ENCODE measurements around the gene ITSN2. TPM values are rescaled to one million over a fixed set of nuclear protein-coding genes. Genes with fewer than 3 reads are reported as not detected.

The ITSN2 gene
- total RNA-seq, 1 experiment from 2014 or later: 24.0 TPM

GRCh38 chr2:24334245-24334633, 26.1 kb downstream of the ITSN2 start:
- DNase-seq (ENCODE audit: low read depth): no peak

DNA sequence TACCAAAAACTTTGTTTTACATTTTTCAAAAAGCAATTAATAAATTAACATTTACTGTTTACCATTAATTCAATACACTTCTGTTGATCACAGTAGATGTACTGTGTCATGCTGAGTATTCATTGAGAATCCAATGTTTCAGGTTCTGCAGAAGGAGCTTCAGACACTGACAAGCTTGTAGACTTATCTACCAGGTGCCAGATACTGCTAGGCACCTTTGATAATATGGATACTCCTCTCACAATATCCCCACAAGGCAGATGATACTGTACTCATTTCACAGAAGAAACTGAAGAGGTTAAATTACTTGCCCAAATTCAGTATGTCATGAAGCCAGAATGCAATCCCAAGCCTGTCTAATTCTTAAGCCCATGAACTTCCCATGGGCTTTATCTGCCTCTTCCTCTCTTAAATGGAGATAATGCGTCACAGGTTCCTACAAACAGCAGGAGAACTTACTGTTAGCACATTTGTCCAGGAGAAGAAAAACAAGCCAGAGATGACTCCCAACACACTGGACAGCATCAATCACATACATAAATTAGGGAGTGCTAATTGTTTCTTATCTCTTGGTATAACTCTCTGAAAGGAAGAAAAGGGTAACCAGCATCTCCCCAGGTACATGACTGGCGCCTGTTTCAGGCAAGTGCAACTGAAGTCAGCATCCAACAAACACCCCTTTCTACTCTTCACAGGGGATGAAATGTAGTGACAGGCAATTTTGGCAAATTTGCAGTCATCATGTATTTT, 27.4 kb downstream of the ITSN2 start:
- DNase-seq (ENCODE audit: low read depth): no peak

- DNase-seq (ENCODE audit: low read depth): no peak
These were observed 30.2 kb downstream of the ITSN2 start for GRCh38 chr2:24330161-24330560.

DNA sequence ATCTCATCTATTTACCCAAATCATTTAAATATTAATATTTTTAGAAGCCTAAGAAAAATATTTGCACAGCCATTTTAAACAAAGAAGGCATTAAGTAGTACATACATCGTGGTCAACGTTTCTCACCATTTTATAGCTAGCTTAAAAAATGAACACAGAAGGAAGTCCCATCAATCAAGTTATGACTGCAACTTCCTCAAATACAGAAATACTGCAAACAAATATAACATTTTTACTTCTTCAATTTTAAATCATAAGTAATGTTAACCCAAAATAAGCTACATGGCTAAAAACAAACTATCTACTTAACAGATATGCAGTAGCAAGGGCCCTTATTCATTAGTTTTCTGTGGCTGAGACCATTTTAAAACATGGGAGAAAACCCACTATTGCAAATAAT, 30.6 kb downstream of the ITSN2 start:
- no peak for DNase-seq (ENCODE audit: low read depth)

GRCh38 chr2:24328010-24328409, 32.3 kb downstream of the ITSN2 start:
- no peak for DNase-seq (ENCODE audit: low read depth)

DNA sequence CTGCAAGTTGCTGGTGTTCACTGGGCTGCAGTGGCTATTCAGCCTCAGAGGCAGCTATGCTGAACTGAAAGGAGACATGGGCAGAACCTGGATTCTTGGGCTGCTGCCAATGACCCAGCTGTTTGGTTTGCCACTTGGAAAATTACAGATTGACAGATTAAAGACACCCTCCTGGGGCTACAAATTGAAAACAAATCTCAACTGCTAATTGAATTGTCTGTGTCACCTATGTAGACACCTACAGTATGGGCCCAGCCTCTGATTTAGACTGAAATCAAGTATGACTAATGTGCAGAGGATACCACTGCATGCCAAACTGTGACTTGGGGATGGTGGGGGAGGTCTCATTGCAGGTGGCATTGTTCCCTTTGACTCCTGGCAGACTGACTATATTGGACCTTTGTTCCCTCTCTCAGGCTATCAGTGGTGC, 42.8 kb downstream of the ITSN2 start:
- DNase-seq (ENCODE audit: low read depth): peak; percentile 16

DNA sequence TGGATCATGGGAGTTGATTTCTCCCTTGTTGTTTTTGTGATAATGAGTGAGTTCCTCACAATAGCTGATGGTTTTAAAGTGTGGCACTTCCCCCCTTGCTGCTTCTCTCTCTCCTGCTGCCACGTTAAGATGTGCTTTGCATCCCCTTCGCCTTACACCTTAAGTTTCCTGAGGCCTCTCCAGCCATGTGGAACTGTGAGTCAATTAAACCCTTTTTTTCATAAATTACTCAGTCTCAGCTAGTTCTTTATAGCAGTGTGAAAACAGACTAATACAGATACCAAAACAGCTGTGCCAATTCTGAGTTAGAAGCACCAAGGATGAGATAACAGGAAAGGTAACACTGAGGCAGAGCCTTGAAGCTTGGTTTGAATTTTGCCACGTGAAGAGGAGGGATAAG, 44.7 kb downstream of the ITSN2 start:
- no peak for DNase-seq (ENCODE audit: low read depth)

DNA sequence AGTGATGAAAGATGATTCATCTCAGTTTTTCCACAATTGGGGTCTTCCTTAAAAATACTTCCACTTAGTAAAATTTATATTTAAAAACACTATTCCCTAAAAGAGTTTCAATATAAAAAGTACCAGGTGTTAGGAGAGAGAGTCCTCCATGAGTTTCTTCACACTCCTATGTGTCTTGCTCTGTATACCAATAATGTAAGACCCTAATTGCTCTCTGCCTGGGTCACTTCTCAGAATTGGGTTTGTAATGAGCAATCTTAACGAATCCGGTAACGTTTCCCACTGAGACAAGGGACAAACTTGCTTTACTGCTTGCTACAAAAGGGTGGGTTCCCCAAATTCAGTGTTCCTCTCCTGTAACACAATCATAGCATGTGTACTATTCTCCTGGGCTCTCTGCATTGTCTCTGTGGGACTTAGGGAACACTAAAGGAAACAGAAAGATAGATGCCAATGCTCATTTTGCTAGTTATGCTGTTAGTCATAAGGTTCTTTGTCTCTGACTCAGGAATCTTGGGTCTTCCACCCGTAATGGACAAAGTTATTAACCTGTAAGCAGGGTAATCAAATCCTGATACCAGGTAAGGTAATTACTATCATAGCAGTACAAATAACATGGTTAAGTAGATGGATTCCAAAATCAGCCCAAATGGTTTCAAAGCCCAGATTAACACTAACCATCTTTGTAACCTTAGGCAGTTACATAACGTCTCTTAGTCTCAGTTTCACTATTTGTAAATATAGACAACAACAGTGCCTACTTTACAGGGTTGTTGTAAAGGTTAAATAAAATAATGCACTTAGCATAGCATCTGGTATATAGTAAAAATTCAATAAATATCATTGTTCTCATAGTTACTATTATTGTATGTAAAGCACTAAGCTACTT, 46.3 kb downstream of the ITSN2 start:
- no peak for DNase-seq (ENCODE audit: low read depth)

- no peak for DNase-seq (ENCODE audit: low read depth)
These were observed 52.4 kb downstream of the ITSN2 start for GRCh38 chr2:24307961-24308360.

DNA sequence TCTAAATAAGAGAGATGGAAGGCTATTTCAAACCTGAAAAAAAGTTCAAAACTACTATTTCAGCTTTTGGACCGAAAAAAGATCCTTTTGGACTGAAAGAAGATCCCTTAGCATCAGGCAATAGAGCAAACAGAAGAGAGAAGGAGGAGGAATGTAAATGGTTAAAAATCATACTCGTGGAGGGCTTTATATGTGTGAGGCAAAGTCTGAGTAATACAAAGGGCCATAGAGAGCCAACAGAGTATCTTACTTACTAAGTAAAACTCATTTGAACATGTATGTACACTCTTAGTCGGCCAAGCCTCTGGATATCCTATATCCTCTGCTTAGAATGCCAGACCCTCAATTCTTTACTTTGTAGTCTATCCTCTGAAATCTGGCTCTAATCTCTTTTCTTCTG, 55.7 kb downstream of the ITSN2 start:
- DNase-seq (ENCODE audit: low read depth): no peak

DNA sequence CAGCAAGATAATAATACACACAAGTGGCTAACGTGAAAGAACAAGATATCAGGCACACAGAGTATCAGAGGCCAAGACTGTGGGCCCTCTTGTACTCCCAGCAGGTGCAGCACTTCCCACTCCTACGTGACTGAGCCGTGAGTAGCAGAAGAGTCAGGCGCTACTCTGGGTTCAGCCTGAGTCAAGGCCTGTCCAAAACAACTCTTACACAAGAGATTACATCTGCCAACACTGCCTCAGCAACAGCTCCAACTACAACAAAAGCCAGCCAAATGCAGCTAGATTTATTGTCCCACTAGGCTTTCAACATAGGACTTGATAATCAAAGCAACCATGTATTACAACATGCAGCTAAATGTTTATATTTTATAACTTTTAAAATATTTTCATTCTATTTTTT, 56.2 kb downstream of the ITSN2 start:
- DNase-seq (ENCODE audit: low read depth): no peak

DNA sequence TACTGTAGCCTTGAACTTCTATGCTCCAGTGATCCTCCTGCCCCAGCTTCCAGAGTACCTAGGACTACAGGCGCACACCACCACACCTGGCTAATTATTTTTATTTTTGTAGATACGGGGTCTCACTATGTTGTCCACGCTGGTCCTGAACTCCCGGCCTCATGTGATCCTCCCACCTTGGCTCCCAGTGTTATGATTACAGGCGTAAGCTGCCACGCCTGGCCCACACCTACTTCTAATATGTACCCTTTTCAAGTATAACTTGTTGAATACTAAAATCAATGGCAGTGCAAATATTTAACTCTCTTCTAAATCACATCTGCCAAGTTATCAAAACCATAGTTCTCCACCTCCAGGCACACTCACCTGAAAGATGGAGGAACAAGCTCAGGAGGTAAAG, 58.7 kb downstream of the ITSN2 start:
- no peak for DNase-seq (ENCODE audit: low read depth)

- DNase-seq (ENCODE audit: low read depth): no peak
These were observed 62.7 kb downstream of the ITSN2 start for GRCh38 chr2:24297663-24298062.

DNA sequence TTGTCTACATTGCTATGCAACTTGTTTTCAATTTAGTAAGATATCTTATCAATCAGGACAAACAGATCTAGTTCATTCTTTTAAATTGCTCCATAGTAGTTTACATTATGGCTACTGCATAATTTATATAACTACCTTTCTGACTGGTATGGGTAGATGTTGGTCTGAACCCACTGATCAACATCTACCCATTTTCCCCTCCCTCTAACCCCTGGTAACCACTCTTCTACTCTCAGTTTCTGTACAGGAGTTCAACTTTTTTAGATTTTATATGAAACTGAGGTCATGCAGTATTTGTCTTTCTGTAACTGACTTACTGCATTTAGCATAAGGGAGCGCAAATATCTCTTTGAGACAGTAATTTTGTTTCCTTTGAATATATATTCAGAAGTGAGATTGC, 73.2 kb downstream of the ITSN2 start:
- no peak for DNase-seq (ENCODE audit: low read depth)

- no peak for DNase-seq (ENCODE audit: low read depth)
These were observed 74.7 kb downstream of the ITSN2 start for GRCh38 chr2:24285484-24286152.

- DNase-seq (ENCODE audit: low read depth): no peak
These were observed 79.7 kb downstream of the ITSN2 start for GRCh38 chr2:24280645-24281044.

GRCh38 chr2:24280161-24280560, 80.2 kb downstream of the ITSN2 start:
- no peak for DNase-seq (ENCODE audit: low read depth)

- DNase-seq (ENCODE audit: low read depth): no peak
These were observed 83.9 kb downstream of the ITSN2 start for GRCh38 chr2:24276349-24276899.

DNA sequence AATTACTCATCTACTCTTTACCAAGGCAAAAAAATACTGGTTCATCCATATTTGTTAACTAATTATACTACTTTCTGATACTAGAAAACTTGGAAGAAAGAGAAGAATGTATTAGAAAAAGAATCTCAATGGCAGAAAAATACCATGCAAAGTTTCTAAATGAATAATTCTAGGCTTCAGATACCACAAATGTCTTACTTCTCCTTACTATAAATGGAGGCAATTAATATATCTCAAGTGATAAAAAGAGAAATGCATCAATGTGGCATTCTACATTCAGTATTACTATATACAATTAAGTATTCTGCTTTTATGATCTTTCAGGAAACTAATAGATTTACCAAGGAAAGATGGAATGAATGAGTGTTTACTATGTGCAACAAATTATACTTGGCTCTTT, 85.5 kb downstream of the ITSN2 start:
- no peak for DNase-seq (ENCODE audit: low read depth)

GRCh38 chr2:24273598-24273997, 86.7 kb downstream of the ITSN2 start:
- DNase-seq (ENCODE audit: low read depth): no peak

DNA sequence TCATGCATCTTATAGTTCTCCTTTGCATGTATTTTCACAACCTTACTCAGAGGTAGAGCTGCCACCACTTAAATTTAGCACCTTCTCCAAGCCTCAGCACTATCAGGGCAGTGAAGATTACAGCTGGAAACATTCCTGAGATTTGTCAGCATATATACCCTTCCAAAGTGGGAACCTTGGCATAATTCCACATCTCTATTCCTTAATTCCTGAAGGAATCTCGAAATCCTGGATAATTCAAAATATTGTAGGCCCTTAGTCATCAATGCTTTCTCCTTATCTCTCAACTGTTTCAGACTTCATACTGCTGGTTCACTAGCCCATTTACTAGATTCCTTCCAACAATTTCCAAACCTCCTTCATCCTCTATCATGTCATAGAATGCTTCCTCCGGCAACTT, 87.4 kb downstream of the ITSN2 start:
- no peak for DNase-seq (ENCODE audit: low read depth)

- DNase-seq (ENCODE audit: low read depth): no peak
These were observed 88.1 kb downstream of the ITSN2 start for GRCh38 chr2:24272161-24272802.
